HL-60 (cell line): ENCODE results near the gene WNT5B.

ENCODE experiments used
- CTCF ChIP-seq: IDR thresholded peaks from one replicate; pipeline ENCODE4 v1.5.1; 2011; ENCODE audit warnings: low read length, control low read depth, inconsistent platforms; ENCODE audit not compliant: insufficient read depth
- GABPA ChIP-seq: IDR thresholded peaks from 2 replicates; pipeline ENCODE4 v1.6.1; 2012; ENCODE audit warnings: low read depth
- POLR2AphosphoS5 ChIP-seq: IDR thresholded peaks from 2 replicates; pipeline ENCODE4 v1.6.1; 2012; ENCODE audit warnings: low read depth
- TF ChIP-seq, protein P1 (sequence below): IDR thresholded peaks from 2 replicates; pipeline ENCODE4 v1.6.1; 2012; ENCODE audit warnings: low read depth; ENCODE audit not compliant: insufficient replicate concordance

DNA sequence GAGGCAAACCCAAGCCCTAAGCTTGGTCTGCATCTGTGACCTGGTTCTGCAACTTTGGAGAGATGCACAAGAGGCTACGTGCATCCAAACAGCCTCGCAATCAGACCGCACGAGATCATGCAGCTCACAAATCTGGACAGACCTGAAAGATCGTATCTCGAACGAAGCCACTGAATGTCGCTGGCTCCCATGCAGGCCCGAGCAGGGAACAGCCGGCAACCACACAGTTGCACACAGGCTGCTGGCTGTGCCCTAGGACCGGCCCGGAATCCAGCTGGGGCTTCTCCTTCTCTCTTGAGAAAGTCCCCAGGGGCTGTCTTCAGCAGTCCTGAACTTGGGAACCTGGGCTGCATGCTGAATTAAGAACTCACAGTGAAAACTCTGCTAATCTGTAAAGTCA lies 27.9 kb downstream of the WNT5B start:
- TF ChIP-seq POLR2AphosphoS5 (no peak), CTCF (no peak), GABPA (no peak)
- TF ChIP-seq, protein P1, sequence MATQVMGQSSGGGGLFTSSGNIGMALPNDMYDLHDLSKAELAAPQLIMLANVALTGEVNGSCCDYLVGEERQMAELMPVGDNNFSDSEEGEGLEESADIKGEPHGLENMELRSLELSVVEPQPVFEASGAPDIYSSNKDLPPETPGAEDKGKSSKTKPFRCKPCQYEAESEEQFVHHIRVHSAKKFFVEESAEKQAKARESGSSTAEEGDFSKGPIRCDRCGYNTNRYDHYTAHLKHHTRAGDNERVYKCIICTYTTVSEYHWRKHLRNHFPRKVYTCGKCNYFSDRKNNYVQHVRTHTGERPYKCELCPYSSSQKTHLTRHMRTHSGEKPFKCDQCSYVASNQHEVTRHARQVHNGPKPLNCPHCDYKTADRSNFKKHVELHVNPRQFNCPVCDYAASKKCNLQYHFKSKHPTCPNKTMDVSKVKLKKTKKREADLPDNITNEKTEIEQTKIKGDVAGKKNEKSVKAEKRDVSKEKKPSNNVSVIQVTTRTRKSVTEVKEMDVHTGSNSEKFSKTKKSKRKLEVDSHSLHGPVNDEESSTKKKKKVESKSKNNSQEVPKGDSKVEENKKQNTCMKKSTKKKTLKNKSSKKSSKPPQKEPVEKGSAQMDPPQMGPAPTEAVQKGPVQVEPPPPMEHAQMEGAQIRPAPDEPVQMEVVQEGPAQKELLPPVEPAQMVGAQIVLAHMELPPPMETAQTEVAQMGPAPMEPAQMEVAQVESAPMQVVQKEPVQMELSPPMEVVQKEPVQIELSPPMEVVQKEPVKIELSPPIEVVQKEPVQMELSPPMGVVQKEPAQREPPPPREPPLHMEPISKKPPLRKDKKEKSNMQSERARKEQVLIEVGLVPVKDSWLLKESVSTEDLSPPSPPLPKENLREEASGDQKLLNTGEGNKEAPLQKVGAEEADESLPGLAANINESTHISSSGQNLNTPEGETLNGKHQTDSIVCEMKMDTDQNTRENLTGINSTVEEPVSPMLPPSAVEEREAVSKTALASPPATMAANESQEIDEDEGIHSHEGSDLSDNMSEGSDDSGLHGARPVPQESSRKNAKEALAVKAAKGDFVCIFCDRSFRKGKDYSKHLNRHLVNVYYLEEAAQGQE, result no peak
